ENCODE data around the gene ADAM8.
"Not testable (repeated sequence)": the region's sequence is repeated elsewhere in the genome, so short reads cannot be mapped to it uniquely, and the experiment has no call there.

Gene ADAM8

DNA sequence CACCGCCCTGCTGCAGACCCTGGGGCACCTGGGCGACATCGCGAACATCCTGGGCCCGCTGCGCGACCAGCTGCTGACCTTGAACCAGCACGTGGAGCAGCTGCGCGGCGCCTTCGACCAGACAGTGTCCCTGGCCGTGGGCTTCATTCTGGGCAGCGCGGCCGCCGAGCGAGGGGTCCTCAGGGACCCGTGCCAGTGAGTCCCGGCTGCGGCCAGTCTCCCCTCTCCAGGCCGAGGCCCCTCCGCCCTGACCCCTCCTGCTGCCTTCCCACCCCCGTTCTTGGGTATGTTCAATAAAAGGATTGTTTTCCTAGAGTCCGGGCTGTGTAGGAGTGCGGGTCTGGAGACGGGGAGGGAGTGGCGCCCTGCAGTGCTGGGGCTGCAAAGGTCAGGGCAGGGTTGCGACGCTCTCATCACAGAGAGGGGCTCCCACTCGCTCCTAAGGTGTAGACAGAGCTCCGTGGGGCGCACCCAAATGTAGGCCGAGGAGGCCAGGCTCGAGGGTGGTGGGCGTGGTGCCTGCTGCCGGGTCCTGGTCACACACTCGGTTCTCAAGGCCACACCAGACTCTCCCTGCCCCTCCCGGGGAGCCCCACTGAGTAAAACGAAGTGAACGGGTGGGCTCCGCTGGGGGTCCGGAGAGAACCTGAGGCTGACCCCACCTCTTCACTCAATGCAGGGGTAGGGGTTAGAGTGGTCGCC is 45.3 kb downstream of the ADAM8 start:
- no peak for DNase-seq (ENCODE audit: low read depth)

- no peak for DNase-seq (ENCODE audit: low read depth)
Observed at GRCh38 chr10:133230387-133231195, 46.1 kb downstream of the ADAM8 start.

DNA sequence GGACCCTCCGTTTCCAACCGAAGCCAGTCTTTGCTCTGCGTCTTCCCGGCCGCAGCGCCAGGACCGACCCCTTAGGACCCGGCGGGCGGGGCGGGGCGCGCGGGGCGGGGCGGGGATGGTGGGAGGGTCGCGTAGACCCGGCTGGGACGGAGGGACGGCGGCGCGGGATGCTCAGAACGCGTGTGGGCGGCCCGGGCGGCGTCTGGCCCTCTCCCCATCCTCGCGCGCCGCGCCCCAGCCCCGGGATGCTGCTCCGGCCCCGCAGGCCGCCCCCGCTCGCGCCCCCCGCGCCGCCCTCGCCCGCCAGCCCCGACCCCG is 46.7 kb downstream of the ADAM8 start, which contains the start of gene UTF1:
UTF1 (plus strand) TSS at position 174 of the 318 bp plus-strand sequence; CDS start at position 246, 72 bp downstream.
- DNase-seq (ENCODE audit: low read depth) = no peak

GRCh38 chr10:133229265-133230043 is 47.2 kb downstream of the ADAM8 start:
- no peak for DNase-seq (ENCODE audit: low read depth)

DNA sequence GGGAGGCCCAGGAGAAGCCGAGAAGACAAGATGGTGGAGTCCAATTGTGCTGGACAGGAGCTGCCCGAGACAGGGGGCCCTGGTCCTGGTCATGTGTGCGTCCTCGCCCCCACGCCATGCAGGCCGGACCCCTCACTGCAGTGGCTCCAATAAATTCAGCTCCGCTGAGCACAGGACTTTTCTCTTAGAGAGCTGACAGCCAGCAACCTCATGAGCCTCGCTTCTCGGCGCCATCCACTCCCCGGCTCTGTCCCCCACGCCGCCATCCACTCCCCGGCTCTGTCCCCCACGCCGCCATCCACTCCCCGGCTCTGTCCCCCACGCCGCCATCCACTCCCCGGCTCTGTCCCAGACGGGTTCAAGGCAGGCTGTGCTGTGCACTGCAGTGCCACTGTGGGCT is 49.4 kb downstream of the ADAM8 start:
- no peak for DNase-seq (ENCODE audit: low read depth)

DNA sequence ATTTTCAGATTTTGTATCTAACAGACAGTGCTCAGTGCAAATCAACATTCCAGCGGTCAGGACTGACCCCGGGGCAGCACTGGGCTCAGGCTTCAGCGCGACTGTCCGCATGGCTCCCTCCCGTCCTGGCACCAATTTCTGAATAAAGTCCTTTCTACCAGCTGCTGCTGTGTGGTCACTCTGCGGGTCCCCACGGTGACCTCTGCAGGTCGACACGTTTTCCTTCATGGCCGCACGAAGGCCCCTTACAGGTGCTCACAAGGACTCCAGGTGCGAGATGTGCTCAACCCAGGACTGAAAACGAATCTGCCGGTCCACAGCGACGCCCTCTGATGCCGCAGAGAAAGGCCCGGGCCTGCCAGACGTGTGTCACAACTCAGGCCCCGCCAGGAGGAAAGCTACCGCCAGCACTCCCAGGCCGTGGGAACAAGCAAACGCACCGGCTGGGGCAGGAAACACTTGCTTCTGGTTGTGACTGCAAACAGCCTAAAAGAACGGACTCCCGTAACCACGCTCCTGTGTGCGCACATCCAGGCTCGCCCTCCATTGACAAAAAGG is 50.3 kb downstream of the ADAM8 start:
- no peak for DNase-seq (ENCODE audit: low read depth)

GRCh38 chr10:133225707-133226191 is 50.9 kb downstream of the ADAM8 start:
- DNase-seq (ENCODE audit: low read depth) = no peak

DNA sequence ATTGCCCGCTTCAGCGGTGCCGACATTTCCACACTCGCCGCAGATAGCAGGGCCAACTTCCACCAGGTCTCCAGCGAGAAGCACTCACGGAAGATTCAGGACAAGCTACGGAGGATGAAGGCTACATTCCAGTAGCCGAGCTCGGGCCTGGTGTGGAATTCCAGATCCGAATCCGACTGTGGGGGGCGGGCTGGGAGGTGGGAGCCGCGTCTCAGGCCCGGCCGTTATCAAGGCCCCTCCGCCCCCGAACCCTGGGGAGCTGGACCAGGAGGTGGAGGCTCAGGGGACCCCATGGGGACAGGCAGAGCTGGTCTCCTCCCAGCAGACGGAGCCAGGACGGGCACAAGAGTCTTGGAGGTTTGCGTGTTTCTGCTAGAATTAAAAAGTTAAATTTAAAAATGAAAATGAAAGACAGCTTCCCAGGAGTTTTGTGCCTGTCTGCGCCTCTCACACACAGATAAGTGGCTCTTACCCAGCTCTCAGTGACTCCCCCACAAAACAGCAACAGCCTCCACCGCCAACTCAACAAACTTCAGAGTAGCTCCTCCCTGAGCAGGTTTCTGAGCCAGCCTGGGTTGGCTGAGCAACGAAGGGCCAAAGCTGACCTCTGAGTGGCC is 51.8 kb downstream of the ADAM8 start:
- no peak for DNase-seq (ENCODE audit: low read depth)

GRCh38 chr10:133224076-133224475 is 52.6 kb downstream of the ADAM8 start:
- DNase-seq (ENCODE audit: low read depth) = no peak

GRCh38 chr10:133221756-133222155 is 54.9 kb downstream of the ADAM8 start:
- DNase-seq (ENCODE audit: low read depth) = not testable (repeated sequence)

DNA sequence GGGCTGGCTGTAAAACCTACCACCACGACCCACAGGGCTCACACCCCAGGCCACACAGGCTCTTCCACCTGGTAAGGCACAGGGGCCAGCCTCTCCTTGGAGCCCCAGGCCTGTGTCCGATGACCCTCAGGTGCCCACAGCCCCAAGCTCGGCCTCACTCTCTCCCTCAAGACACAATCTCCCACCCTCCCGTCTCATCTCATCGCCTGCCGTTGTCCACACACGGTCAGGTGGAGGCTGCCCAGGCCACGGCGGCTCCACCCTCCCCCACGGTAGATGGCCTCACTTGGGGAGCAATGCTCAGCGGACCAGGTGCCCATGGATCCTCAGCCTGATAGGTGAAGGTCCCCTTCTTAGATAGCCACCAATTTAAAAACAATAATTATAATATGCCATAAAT is 55.3 kb downstream of the ADAM8 start:
- no peak for DNase-seq (ENCODE audit: low read depth)

- no peak for DNase-seq (ENCODE audit: low read depth)
Observed at GRCh38 chr10:133219782-133220181, 56.9 kb downstream of the ADAM8 start.

- no peak for DNase-seq (ENCODE audit: low read depth)
Observed at GRCh38 chr10:133218891-133219290, 57.8 kb downstream of the ADAM8 start.

- DNase-seq (ENCODE audit: low read depth) = no peak
Observed at GRCh38 chr10:133217800-133218589, 58.7 kb downstream of the ADAM8 start.

- no peak for DNase-seq (ENCODE audit: low read depth)
Observed at GRCh38 chr10:133216776-133217175, 59.9 kb downstream of the ADAM8 start.

- no peak for DNase-seq (ENCODE audit: low read depth)
Observed at GRCh38 chr10:133215586-133215985, 61.1 kb downstream of the ADAM8 start.

DNA sequence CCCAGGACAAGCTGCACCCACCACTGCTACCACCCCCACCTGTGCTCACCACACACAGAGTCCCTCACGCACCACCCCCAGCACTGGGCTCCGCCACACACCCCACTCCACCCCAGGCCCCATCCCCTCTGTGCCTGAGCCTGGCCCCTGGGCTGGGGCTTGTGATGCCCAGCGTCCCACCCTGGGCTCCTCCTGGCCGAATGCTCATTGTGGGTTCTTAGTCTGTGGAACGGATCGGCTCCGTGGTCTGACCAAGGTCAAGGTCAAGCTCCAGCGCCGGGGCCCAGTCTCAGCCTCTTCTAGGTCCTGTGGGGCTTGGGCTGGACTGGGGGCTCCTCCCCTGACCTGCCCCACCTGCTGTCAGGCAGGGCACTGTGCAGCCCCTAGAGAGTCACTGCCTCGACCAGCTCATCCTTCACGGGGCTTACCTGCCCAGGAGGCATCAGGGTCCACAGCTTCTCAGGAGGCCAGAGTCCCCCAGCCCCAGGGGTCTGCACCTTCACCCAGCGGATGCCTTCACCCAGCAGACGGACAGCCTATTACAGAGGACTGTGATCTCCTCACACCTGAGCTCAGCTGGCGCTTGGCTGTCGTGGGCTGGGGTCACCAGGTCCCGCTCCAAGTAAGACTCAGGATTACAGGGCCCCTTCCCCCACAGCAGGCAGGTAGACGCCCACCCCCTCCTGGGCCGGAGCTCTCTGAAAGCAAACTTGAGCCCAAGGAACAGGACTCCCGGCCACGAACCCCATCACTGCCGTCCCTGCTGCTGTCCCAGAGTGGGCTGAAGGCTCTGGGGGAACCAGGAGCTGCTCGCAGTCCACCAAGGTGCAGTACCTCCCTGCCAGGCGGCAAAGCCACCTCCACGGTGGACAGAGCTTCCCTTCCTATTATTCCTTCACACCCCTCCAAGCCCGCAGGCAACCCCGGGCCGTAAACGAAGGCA is 61.9 kb downstream of the ADAM8 start:
- no peak for DNase-seq (ENCODE audit: low read depth)

DNA sequence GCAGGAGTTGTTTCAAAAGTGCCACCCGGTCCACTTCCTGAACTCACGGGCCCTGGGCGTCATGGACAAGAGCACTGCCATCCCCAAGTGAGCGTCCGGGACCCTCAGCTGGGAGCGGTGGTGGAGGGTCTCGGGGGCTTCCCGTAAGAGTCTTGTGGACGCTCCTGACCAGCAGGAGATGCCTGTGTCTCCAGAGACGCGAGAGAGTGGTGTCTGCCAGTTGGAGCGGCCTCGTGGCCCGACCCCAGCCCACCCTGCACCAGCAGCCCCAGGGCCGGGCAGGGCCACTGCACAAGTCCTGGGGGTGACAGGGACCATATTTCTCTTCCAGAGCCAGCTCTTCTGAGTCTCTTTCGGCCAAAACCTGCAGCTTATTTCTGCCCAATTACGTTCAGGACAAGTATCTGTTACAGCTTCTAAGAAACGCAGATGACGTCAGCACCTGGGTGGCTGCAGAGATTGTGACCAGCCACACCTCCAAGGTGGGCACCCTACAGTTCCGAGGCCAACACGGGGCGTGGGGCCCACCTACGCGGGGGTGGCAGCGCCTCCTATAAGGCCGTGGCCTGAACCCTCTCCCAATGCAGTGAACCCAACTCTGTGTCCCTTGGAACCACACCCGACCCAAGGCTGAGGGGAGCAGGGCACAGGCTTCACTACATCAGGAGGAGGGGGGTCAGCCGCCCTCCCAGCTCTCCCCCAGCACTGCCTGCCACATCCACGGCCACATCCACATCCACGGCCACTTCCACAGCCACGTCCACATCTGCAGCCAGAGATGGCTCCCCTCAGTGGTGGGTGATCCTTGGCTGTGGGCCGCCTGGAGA is 62.8 kb downstream of the ADAM8 start:
- no peak for DNase-seq (ENCODE audit: low read depth)
